GM13976 (cell line): ENCODE measurements around the gene PSKH1.
A peak's percentile ranks its signal among the peaks of the same experiment; 100 is the strongest.
"Not testable (repeated sequence)": the region's sequence is repeated elsewhere in the genome, so short reads cannot be mapped to it uniquely, and the experiment has no call there.

Experiments used
- DNase-seq: peaks from one replicate; pipeline ENCODE4 v3.0.0; 2012; ENCODE audit warnings: low spot score
- in situ Hi-C: fragments of 300-500 bp; cut with MboI; formaldehyde crosslinking; loops from one replicate; pipeline ENCODE4 v1.12.0; 2022; ENCODE audit warnings: low sequenced_read_pairs, mixed read lengths, inconsistent platforms; ENCODE audit not compliant: unreplicated experiment
- TF ChIP-seq, protein P1 (sequence below): IDR thresholded peaks from 2 replicates; pipeline ENCODE4 v1.5.1; 2012; ENCODE audit warnings: borderline replicate concordance, mild to moderate bottlenecking; ENCODE audit not compliant: insufficient read depth; ENCODE audit errors: extremely low read depth, missing control alignments, control extremely low read depth

PSKH1 gene

GRCh38 chr16:67967958-67968399, 74.9 kb downstream of the PSKH1 start:
- in situ Hi-C loops, result no loop called here
- TF ChIP-seq, protein P1, sequence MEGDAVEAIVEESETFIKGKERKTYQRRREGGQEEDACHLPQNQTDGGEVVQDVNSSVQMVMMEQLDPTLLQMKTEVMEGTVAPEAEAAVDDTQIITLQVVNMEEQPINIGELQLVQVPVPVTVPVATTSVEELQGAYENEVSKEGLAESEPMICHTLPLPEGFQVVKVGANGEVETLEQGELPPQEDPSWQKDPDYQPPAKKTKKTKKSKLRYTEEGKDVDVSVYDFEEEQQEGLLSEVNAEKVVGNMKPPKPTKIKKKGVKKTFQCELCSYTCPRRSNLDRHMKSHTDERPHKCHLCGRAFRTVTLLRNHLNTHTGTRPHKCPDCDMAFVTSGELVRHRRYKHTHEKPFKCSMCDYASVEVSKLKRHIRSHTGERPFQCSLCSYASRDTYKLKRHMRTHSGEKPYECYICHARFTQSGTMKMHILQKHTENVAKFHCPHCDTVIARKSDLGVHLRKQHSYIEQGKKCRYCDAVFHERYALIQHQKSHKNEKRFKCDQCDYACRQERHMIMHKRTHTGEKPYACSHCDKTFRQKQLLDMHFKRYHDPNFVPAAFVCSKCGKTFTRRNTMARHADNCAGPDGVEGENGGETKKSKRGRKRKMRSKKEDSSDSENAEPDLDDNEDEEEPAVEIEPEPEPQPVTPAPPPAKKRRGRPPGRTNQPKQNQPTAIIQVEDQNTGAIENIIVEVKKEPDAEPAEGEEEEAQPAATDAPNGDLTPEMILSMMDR, result no peak
- peak; percentile 69 for DNase-seq

DNA sequence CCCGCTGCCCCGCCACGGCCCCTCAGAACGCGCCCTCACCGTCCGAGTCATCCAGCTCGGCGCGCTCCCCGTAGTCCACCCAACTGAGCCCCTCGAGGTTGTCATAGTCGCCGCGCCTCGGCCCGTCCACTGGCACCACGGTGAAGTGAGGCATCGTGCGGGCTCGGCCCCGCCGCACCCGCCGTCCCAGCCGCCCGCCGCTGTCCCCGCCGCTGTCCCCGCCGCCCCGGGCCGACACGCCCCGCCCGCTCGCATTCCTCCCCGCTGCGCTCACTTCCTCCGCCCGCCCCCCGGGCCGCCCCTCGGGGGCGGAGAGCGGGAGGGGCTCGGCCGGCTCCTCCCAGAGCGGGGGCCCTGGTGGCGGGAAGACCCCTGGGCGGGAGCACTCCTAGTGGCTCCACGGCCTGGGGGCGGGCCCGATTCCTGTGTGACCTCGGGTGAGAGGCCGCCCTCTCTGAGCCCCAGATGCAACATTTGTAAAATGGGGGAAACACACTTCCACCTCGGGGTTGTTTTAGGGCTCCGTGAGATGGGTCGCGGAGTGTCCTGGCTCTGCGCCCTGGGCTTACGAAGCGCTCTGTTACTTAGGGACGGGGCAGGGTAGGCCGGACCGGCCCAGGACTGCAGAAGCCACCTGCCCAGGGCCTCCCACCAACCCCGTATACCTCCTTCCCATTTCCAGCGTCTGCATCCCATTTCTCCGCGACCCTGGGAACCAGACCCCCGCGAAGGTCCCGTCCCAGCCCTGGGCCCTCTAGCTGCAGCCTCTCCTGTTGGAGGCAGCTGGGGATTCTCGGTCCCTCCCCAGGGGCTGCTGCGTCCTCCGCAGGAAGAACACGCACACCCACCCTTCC, 75.6 kb downstream of the PSKH1 start, which contains the start of gene SLC12A4:
SLC12A4 (minus strand) TSS at position 238 of the 854 bp plus-strand sequence; CDS start at position 154, 84 bp downstream.
- TF ChIP-seq, protein P1, result no peak
- DNase-seq, result peak; percentile 99
- in situ Hi-C loops, result no loop called here

DNA sequence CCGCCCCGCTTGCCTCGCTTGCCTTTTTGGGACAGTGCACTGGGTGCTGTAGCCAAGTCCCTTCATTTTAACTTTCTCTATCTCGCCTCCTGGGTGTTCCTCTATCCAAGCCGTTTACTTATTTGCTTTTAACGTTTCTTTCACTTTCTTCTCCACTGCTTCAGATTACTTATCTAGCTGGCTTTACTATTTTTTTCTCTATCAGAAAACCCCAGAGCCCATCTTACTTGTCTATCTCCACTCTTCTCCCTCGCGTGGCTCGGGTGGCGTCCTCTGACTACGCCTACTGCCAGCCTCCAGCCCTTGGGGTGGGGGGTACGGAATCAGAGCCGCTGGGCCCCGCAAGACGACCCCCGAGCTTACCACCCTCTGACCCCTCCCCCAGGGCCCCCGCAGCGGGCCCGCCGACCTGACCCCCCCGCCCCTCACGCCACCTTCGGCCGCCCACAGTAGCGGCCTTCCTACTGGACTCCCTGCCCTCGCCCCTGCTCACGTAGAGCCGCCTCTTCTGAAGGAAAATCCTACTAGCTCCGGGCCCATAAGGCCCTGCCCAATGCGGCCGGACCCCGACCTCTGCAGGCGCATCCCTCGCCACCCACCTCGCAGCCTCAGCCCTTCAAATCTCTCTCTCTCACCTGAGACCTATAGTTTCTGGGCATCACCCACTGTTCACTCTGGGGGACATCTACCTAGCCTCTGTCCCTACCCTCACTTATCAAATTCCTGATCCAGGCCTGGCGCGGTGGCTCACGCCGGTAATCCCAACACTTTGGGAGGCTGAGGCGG, 76.4 kb downstream of the PSKH1 start:
- peak; percentile 60 for DNase-seq
- TF ChIP-seq, protein P1, result no peak
- in situ Hi-C loops, result no loop called here

DNA sequence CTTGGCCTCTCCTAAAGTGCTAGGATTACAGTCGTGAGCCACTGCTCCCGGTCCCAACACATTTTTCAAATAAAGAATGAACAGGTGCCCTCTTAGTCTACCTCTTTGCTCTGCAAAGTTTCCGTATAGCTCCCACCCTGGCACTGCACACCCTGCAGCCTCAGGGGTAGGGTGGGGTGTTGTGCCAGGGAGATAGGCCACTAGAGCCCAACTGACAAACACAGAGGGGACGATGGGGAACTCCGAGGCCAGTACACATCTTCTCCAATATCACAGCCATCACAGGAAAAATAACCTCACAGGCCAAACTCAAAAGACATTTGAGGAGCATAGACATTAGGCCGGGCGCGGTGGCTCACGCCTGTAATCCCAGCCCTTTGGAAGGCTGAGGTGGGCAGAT, 78.1 kb downstream of the PSKH1 start:
- in situ Hi-C loops, result no loop called here

DNA sequence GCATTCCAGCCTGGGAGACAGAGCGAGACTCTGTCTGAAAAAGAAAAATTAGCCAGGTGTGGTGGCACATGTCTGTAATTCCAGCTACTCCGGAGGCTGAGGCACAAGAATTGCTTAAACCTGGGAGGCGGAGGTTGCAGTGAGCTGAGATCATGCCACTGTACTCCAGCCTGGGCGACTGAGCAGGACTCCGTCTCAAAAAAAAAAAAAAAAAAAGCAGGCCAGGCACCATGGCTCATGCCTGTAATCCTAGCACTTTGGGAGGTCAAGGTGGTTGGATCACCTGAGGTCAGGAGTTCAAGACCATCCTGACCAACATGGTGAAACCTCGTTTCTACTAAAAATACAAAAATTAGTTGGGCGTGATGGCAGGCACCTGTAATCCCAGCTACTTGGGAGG, 79.2 kb downstream of the PSKH1 start:
- in situ Hi-C loops, DNase-seq: not testable (repeated sequence)

More for the DNA sequence above, 78.1 kb downstream of the PSKH1 start:
- TF ChIP-seq, protein P1, result no peak
- DNase-seq, result no peak

- no peak for DNase-seq
Observed at GRCh38 chr16:67975321-67976105, 82.5 kb downstream of the PSKH1 start.

More at GRCh38 chr16:67975321-67976105, 82.5 kb downstream of the PSKH1 start:
- TF ChIP-seq, protein P1, result no peak
- in situ Hi-C loops, result no loop called here
